ENCODE measurements around the gene MAN1C1.

GRCh38 chr1:25568834-25569596 is 47.6 kb upstream of the MAN1C1 start:
- TF ChIP-seq, protein P1, sequence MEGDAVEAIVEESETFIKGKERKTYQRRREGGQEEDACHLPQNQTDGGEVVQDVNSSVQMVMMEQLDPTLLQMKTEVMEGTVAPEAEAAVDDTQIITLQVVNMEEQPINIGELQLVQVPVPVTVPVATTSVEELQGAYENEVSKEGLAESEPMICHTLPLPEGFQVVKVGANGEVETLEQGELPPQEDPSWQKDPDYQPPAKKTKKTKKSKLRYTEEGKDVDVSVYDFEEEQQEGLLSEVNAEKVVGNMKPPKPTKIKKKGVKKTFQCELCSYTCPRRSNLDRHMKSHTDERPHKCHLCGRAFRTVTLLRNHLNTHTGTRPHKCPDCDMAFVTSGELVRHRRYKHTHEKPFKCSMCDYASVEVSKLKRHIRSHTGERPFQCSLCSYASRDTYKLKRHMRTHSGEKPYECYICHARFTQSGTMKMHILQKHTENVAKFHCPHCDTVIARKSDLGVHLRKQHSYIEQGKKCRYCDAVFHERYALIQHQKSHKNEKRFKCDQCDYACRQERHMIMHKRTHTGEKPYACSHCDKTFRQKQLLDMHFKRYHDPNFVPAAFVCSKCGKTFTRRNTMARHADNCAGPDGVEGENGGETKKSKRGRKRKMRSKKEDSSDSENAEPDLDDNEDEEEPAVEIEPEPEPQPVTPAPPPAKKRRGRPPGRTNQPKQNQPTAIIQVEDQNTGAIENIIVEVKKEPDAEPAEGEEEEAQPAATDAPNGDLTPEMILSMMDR (IDR thresholded peaks at IDR 0.05; ENCODE audit: insufficient read depth, low read length, poor library complexity, severe bottlenecking) = no peak
- no peak for TF ChIP-seq EZH2phosphoT487 (conservative IDR thresholded peaks at IDR 0.05; ENCODE audit: low read length)
